Stimulated activated CD8-positive, alpha-beta memory T cell treated with anti-CD3 and anti-CD28 coated beads, Interleukin-12 subunit alpha, Interleukin-12 subunit beta, amount 100 ng/mL, for 24 hours (primary cell): Measurements from ENCODE around the gene CHST13.
"Not testable (repeated sequence)": the region's sequence is repeated elsewhere in the genome, so short reads cannot be mapped to it uniquely, and the experiment has no call there.

Experiments
- DNase-seq: peaks from one replicate; pipeline ENCODE4 v3.0.0-alpha.2; 2020; ENCODE audit errors: extremely low read depth

Gene CHST13

GRCh38 chr3:126525853-126526667, 2.1 kb downstream of the CHST13 start:
- DNase-seq: no peak

- no peak for DNase-seq
Observed at GRCh38 chr3:126526668-126527005, 2.7 kb downstream of the CHST13 start.

GRCh38 chr3:126527006-126527405, 3.1 kb downstream of the CHST13 start:
- no peak for DNase-seq

GRCh38 chr3:126527455-126528211, 3.7 kb downstream of the CHST13 start:
- no peak for DNase-seq

GRCh38 chr3:126528419-126528799, 4.5 kb downstream of the CHST13 start:
- DNase-seq: no peak

GRCh38 chr3:126528800-126529541, 5.0 kb downstream of the CHST13 start:
- DNase-seq: no peak

GRCh38 chr3:126529585-126530170, 5.7 kb downstream of the CHST13 start:
- DNase-seq: no peak

- DNase-seq: no peak
Observed at GRCh38 chr3:126530171-126531050, 6.5 kb downstream of the CHST13 start.

- no peak for DNase-seq
Observed at GRCh38 chr3:126531051-126531330, 7.0 kb downstream of the CHST13 start.

- no peak for DNase-seq
Observed at GRCh38 chr3:126533506-126533905, 9.6 kb downstream of the CHST13 start.

- DNase-seq: not testable (repeated sequence)
Observed at GRCh38 chr3:126534716-126535115, 10.8 kb downstream of the CHST13 start.

GRCh38 chr3:126535636-126536035, 11.7 kb downstream of the CHST13 start:
- no peak for DNase-seq

GRCh38 chr3:126536126-126536525, 12.2 kb downstream of the CHST13 start:
- no peak for DNase-seq

GRCh38 chr3:126537116-126537729, 13.3 kb downstream of the CHST13 start:
- DNase-seq: no peak

- DNase-seq: no peak
Observed at GRCh38 chr3:126537730-126538281, 13.9 kb downstream of the CHST13 start.

- no peak for DNase-seq
Observed at GRCh38 chr3:126538316-126538715, 14.4 kb downstream of the CHST13 start.

GRCh38 chr3:126538966-126539365, 15.0 kb downstream of the CHST13 start:
- no peak for DNase-seq

- DNase-seq: no peak
Observed at GRCh38 chr3:126539558-126540250, 15.7 kb downstream of the CHST13 start.

- DNase-seq: no peak
Observed at GRCh38 chr3:126540342-126540849, 16.4 kb downstream of the CHST13 start.
